Measurements from ENCODE around the gene NPDC1.

DNA sequence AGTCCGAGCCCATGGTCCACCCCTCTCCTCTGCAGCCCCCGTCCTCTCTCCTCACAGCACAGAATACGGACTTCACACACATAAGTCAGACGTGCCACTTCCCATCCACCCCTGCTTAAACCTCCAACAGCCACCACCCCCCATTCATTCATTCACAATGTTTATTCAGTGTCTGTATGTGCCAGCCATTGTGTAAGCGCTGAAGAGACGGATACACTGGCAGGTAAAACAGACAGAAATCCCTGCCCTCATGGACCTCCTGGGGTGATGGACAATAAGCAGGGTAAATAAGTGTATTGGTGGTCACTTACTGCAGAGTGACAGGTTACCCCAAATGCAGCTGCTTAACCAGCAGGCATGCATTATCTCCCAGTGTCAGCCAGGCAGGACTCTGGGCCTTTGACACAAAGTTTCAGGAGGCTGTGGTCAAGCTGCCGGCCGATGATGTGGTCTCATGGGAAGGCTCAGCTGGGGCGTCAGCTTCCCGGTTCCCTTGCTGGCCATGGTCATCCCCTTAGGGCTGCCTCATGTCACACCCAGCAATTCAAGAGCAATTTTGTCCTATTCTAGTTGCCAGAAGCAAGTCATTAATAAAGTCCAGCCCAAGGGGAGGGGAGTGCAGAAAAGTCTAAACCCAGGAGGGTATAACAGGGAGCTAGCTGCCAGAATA, 55.6 kb downstream of the NPDC1 start:
- TF ChIP-seq EZH2 (IDR thresholded peaks at IDR 0.05) (no peak), POLR2AphosphoS5 (IDR thresholded peaks at IDR 0.05; ENCODE audit: borderline replicate concordance, low read depth, low read length) (no peak)

Measured in SK-N-MC (cell line).